HG02798 (cell line): ENCODE results near the gene RSBN1L.
A peak's percentile ranks its signal among the peaks of the same experiment; 100 is the strongest.
"Not testable (repeated sequence)": the region's sequence is repeated elsewhere in the genome, so short reads cannot be mapped to it uniquely, and the experiment has no call there.

ENCODE experiments used
- ATAC-seq: cut with Tn5 transposase; IDR thresholded peaks from one replicate; pipeline ENCODE4 v1.9.1; 2021; ENCODE audit warnings: mild to moderate bottlenecking; ENCODE audit not compliant: unreplicated experiment, poor library complexity

Gene RSBN1L

GRCh38 chr7:77765481-77765880, 69.2 kb downstream of the RSBN1L start:
- no peak for ATAC-seq

GRCh38 chr7:77765906-77766800, 69.9 kb downstream of the RSBN1L start:
- no peak for ATAC-seq

- ATAC-seq: no peak
These were observed 70.7 kb downstream of the RSBN1L start for GRCh38 chr7:77766801-77767605.

- no peak for ATAC-seq
These were observed 74.1 kb downstream of the RSBN1L start for GRCh38 chr7:77770316-77770715.

GRCh38 chr7:77771901-77772300, 75.6 kb downstream of the RSBN1L start:
- ATAC-seq: no peak

- no peak for ATAC-seq
These were observed 82.3 kb downstream of the RSBN1L start for GRCh38 chr7:77778535-77778934.

GRCh38 chr7:77782383-77782782, 86.1 kb downstream of the RSBN1L start:
- ATAC-seq: no peak

GRCh38 chr7:77783111-77783510, 86.9 kb downstream of the RSBN1L start:
- ATAC-seq: no peak

- no peak for ATAC-seq
These were observed 87.3 kb downstream of the RSBN1L start for GRCh38 chr7:77783545-77783944.

GRCh38 chr7:77784426-77784825, 88.2 kb downstream of the RSBN1L start:
- ATAC-seq: not testable (repeated sequence)

- ATAC-seq: no peak
These were observed 89.8 kb downstream of the RSBN1L start for GRCh38 chr7:77786018-77786417.

GRCh38 chr7:77786741-77787140, 90.5 kb downstream of the RSBN1L start:
- no peak for ATAC-seq

GRCh38 chr7:77788327-77788902, 92.2 kb downstream of the RSBN1L start:
- ATAC-seq: no peak

GRCh38 chr7:77791336-77791735, 95.1 kb downstream of the RSBN1L start:
- ATAC-seq: no peak

- ATAC-seq: no peak
These were observed 95.7 kb downstream of the RSBN1L start for GRCh38 chr7:77791956-77792355.

GRCh38 chr7:77794000-77794399, 97.7 kb downstream of the RSBN1L start:
- no peak for ATAC-seq

GRCh38 chr7:77796109-77796508, 99.8 kb downstream of the RSBN1L start:
- ATAC-seq: no peak

- ATAC-seq: no peak
These were observed 100.7 kb downstream of the RSBN1L start for GRCh38 chr7:77796960-77797359.

GRCh38 chr7:77797734-77798393, 101.6 kb downstream of the RSBN1L start:
- peak; percentile 33 for ATAC-seq

- ATAC-seq: peak; percentile 91
These were observed 102.3 kb downstream of the RSBN1L start, which contains the start of the genes PHTF2 and TMEM60 for GRCh38 chr7:77798394-77799077. PHTF2 (plus strand) TSS chr7:77798773. TMEM60 (minus strand) TSS chr7:77798434; CDS start chr7:77794373, 4,061 bp downstream.
